Measurements from ENCODE around the gene HMCN2.
A peak's percentile ranks its signal among the peaks of the same experiment; 100 is the strongest.

Gene HMCN2

GRCh38 chr9:130480673-130481072 lies 215.1 kb downstream of the HMCN2 start:
- TF ChIP-seq ZFX (IDR thresholded peaks at IDR 0.05; ENCODE audit: borderline replicate concordance) (no peak), CTCF (IDR thresholded peaks at IDR 0.05) (peak; percentile 56)
- no peak overlapping the region for H3K27ac ChIP-seq

- H3K27ac ChIP-seq, result no peak overlapping the region
Observed at GRCh38 chr9:130482463-130482862, 216.9 kb downstream of the HMCN2 start.

GRCh38 chr9:130483371-130483971 lies 217.9 kb downstream of the HMCN2 start:
- H3K27ac ChIP-seq, result no peak overlapping the region

More at GRCh38 chr9:130482463-130482862, 216.9 kb downstream of the HMCN2 start:
- TF ChIP-seq ZFX (IDR thresholded peaks at IDR 0.05; ENCODE audit: borderline replicate concordance) (no peak), CTCF (IDR thresholded peaks at IDR 0.05) (no peak)

More at GRCh38 chr9:130483371-130483971, 217.9 kb downstream of the HMCN2 start:
- TF ChIP-seq CTCF (IDR thresholded peaks at IDR 0.05) (no peak), ZFX (IDR thresholded peaks at IDR 0.05; ENCODE audit: borderline replicate concordance) (no peak)

Measured in 22Rv1 (cell line).